Smooth muscle cell of the brain vasculature (primary cell): ENCODE results near the gene SERPINA12.

ENCODE experiments used
- DNase-seq: peaks from one replicate; pipeline ENCODE4 v3.0.0-alpha.2; 2012; ENCODE audit warnings: low read depth, low spot score

SERPINA12 gene

GRCh38 chr14:94509356-94509755 lies at the start of gene SERPINA12:
SERPINA12 (minus strand) TSS chr14:94509469; CDS start chr14:94498397, 11,072 bp downstream.
- no peak for DNase-seq

- no peak for DNase-seq
These were observed 49.6 kb upstream of the SERPINA12 start for GRCh38 chr14:94558842-94559241.

- DNase-seq = no peak
These were observed 48.1 kb upstream of the SERPINA12 start for GRCh38 chr14:94557327-94557726.

GRCh38 chr14:94555991-94556390 lies 46.7 kb upstream of the SERPINA12 start:
- DNase-seq = no peak

GRCh38 chr14:94550041-94550440 lies 40.8 kb upstream of the SERPINA12 start:
- no peak for DNase-seq

GRCh38 chr14:94548999-94549985 lies 40.0 kb upstream of the SERPINA12 start:
- DNase-seq = no peak

GRCh38 chr14:94548131-94548998 lies 39.1 kb upstream of the SERPINA12 start:
- DNase-seq = no peak

- no peak for DNase-seq
These were observed 38.5 kb upstream of the SERPINA12 start for GRCh38 chr14:94547726-94548125.

GRCh38 chr14:94547151-94547680 lies 37.9 kb upstream of the SERPINA12 start:
- no peak for DNase-seq

- DNase-seq = peak; percentile 82
These were observed 36.0 kb upstream of the SERPINA12 start for GRCh38 chr14:94545131-94545841.

GRCh38 chr14:94544726-94545125 lies 35.5 kb upstream of the SERPINA12 start:
- DNase-seq = no peak

- no peak for DNase-seq
These were observed 34.3 kb upstream of the SERPINA12 start for GRCh38 chr14:94543449-94544124.

GRCh38 chr14:94542811-94543440 lies 33.7 kb upstream of the SERPINA12 start:
- no peak for DNase-seq

- DNase-seq = no peak
These were observed 33.0 kb upstream of the SERPINA12 start for GRCh38 chr14:94542111-94542810.

- DNase-seq = no peak
These were observed 32.1 kb upstream of the SERPINA12 start for GRCh38 chr14:94541234-94541975.

GRCh38 chr14:94540031-94540794 lies 30.9 kb upstream of the SERPINA12 start:
- peak; percentile 89 for DNase-seq

GRCh38 chr14:94539181-94539580 lies 29.9 kb upstream of the SERPINA12 start:
- DNase-seq = no peak

GRCh38 chr14:94538070-94538740 lies 28.9 kb upstream of the SERPINA12 start:
- DNase-seq = no peak
